Measurements from ENCODE around the gene MGAM2. TPM values are rescaled to one million over a fixed set of nuclear protein-coding genes. Genes with fewer than 3 reads are reported as not detected.

MGAM2 gene
- total RNA-seq, 1 donor from 2014 or later = not detected

- H3K27me3 ChIP-seq (ENCODE audit: control insufficient read depth, insufficient read depth, low read length) = no peaks in the 10 kb centered on the region
- no peak for FAIRE-seq
- no peaks in the 10 kb centered on the region for H3K36me3 ChIP-seq (ENCODE audit: control insufficient read depth, insufficient read depth, low read length)
- no peak for DNase-seq (ENCODE audit: low read depth)
- no peak for TF ChIP-seq CTCF (IDR thresholded peaks at IDR 0.05; ENCODE audit: insufficient read depth, low read length, severe bottlenecking)
- H3K4me3 ChIP-seq (ENCODE audit: low read depth, low read length) = no peak overlapping the region
Measured at GRCh38 chr7:142180426-142180825, 68.9 kb downstream of the MGAM2 start.

- FAIRE-seq (no peak), DNase-seq (ENCODE audit: low read depth) (no peak)
- no peaks in the 10 kb centered on the region for H3K27me3 ChIP-seq (ENCODE audit: control insufficient read depth, insufficient read depth, low read length)
- no peaks in the 10 kb centered on the region for H3K36me3 ChIP-seq (ENCODE audit: control insufficient read depth, insufficient read depth, low read length)
- no peak overlapping the region for H3K4me3 ChIP-seq (ENCODE audit: low read depth, low read length)
- no peak for TF ChIP-seq CTCF (IDR thresholded peaks at IDR 0.05; ENCODE audit: insufficient read depth, low read length, severe bottlenecking)
Measured at GRCh38 chr7:142181211-142181610, 69.7 kb downstream of the MGAM2 start.

- FAIRE-seq = no peak
- Histone ChIP-seq H3K36me3 (ENCODE audit: control insufficient read depth, insufficient read depth, low read length) (no peaks in the 10 kb centered on the region), H3K4me3 (ENCODE audit: low read depth, low read length) (no peak overlapping the region), H3K27me3 (ENCODE audit: control insufficient read depth, insufficient read depth, low read length) (no peaks in the 10 kb centered on the region)
- no peak for DNase-seq (ENCODE audit: low read depth)
- TF ChIP-seq CTCF (IDR thresholded peaks at IDR 0.05; ENCODE audit: insufficient read depth, low read length, severe bottlenecking) = no peak
Measured at GRCh38 chr7:142181966-142182365, 70.4 kb downstream of the MGAM2 start.

GRCh38 chr7:142185069-142185468 lies 73.6 kb downstream of the MGAM2 start:
- H3K27me3 ChIP-seq (ENCODE audit: control insufficient read depth, insufficient read depth, low read length) = no peaks in the 10 kb centered on the region
- no peak for TF ChIP-seq CTCF (IDR thresholded peaks at IDR 0.05; ENCODE audit: insufficient read depth, low read length, severe bottlenecking)
- FAIRE-seq (no peak), DNase-seq (ENCODE audit: low read depth) (no peak)
- H3K4me3 ChIP-seq (ENCODE audit: low read depth, low read length) = no peak overlapping the region
- no peaks in the 10 kb centered on the region for H3K36me3 ChIP-seq (ENCODE audit: control insufficient read depth, insufficient read depth, low read length)

- DNase-seq (ENCODE audit: low read depth) (no peak), FAIRE-seq (no peak)
- no peak for TF ChIP-seq CTCF (IDR thresholded peaks at IDR 0.05; ENCODE audit: insufficient read depth, low read length, severe bottlenecking)
- Histone ChIP-seq H3K4me3 (ENCODE audit: low read depth, low read length) (no peak overlapping the region), H3K36me3 (ENCODE audit: control insufficient read depth, insufficient read depth, low read length) (no peaks in the 10 kb centered on the region), H3K27me3 (ENCODE audit: control insufficient read depth, insufficient read depth, low read length) (no peaks in the 10 kb centered on the region)
Measured at GRCh38 chr7:142185801-142186200, 74.3 kb downstream of the MGAM2 start.

GRCh38 chr7:142188154-142188553 lies 76.6 kb downstream of the MGAM2 start:
- TF ChIP-seq CTCF (IDR thresholded peaks at IDR 0.05; ENCODE audit: insufficient read depth, low read length, severe bottlenecking) = no peak
- no peaks in the 10 kb centered on the region for H3K36me3 ChIP-seq (ENCODE audit: control insufficient read depth, insufficient read depth, low read length)
- no peak for FAIRE-seq
- no peaks in the 10 kb centered on the region for H3K27me3 ChIP-seq (ENCODE audit: control insufficient read depth, insufficient read depth, low read length)
- no peak overlapping the region for H3K4me3 ChIP-seq (ENCODE audit: low read depth, low read length)
- DNase-seq (ENCODE audit: low read depth) = peak; percentile 45

All from bronchial epithelial cell (primary cell).